H9 (cell line): ENCODE measurements around the gene GJD4. TPM values are rescaled to one million over a fixed set of nuclear protein-coding genes. Genes with fewer than 3 reads are reported as not detected.

ENCODE experiments used
- DNase-seq: peaks from one replicate; pipeline ENCODE4 v3.0.0-alpha.2; 2017
- H2AFZ ChIP-seq: one replicate; pipeline ENCODE4 v1.6.1; 2013; ENCODE audit warnings: mild to moderate bottlenecking, low read length, control low read depth, moderate library complexity
- H2AK5ac ChIP-seq: 2 replicates; pipeline ENCODE4 v1.6.1; 2013; ENCODE audit warnings: low read length, control low read depth, mixed read lengths; ENCODE audit not compliant: insufficient read length
- H2BK120ac ChIP-seq: one replicate; pipeline ENCODE4 v1.6.1; 2013; ENCODE audit warnings: low read depth, mild to moderate bottlenecking, low read length, control low read depth, inconsistent platforms; ENCODE audit not compliant: poor library complexity, severe bottlenecking
- H2BK12ac ChIP-seq: 2 replicates; pipeline ENCODE4 v1.6.1; 2013; ENCODE audit warnings: low read length, control low read depth, mixed read lengths, low read depth; ENCODE audit not compliant: insufficient read length
- H2BK15ac ChIP-seq: 2 replicates; pipeline ENCODE4 v1.6.1; 2013; ENCODE audit warnings: low read depth, low read length, control low read depth
- H2BK20ac ChIP-seq: one replicate; pipeline ENCODE4 v1.6.1; 2013; ENCODE audit warnings: low read depth, mild to moderate bottlenecking, low read length, control low read depth, inconsistent platforms; ENCODE audit not compliant: poor library complexity, severe bottlenecking
- H2BK5ac ChIP-seq: 2 replicates; pipeline ENCODE4 v1.6.1; 2013; ENCODE audit warnings: low read length, control low read depth, mixed read lengths; ENCODE audit not compliant: insufficient read length
- H3K14ac ChIP-seq: 2 replicates; pipeline ENCODE4 v1.6.1; 2013; ENCODE audit warnings: low read length, control low read depth; ENCODE audit not compliant: insufficient read depth
- H3K18ac ChIP-seq: 2 replicates; pipeline ENCODE4 v1.6.1; 2013; ENCODE audit warnings: low read depth, mild to moderate bottlenecking, mixed read lengths, low read length, control low read depth; ENCODE audit not compliant: insufficient read length
- H3K23ac ChIP-seq: 2 replicates; pipeline ENCODE4 v1.6.1; 2013; ENCODE audit warnings: low read length, control low read depth, mixed read lengths, low read depth; ENCODE audit not compliant: insufficient read length
- H3K23me2 ChIP-seq: 2 replicates; pipeline ENCODE4 v1.6.1; 2013; ENCODE audit warnings: low read depth, mild to moderate bottlenecking, mixed read lengths, low read length, control low read depth; ENCODE audit not compliant: insufficient read length, poor library complexity, severe bottlenecking
- H3K27ac ChIP-seq: 2 replicates; pipeline ENCODE4 v1.5.1; 2013; ENCODE audit warnings: low read length, control low read depth, mixed read lengths, low read depth; ENCODE audit not compliant: insufficient read length
- H3K27me3 ChIP-seq: 2 replicates; pipeline ENCODE4 v1.6.1; 2013; ENCODE audit warnings: low read length, control low read depth, inconsistent platforms; ENCODE audit not compliant: insufficient read depth
- H3K4ac ChIP-seq: 2 replicates; pipeline ENCODE4 v1.6.1; 2013; ENCODE audit warnings: low read depth, mild to moderate bottlenecking, control low read depth, inconsistent platforms, low read length, moderate library complexity
- H3K4me1 ChIP-seq: 2 replicates; pipeline ENCODE4 v1.6.1; 2013; ENCODE audit warnings: low read length, control low read depth, inconsistent platforms; ENCODE audit not compliant: insufficient read depth
- H3K4me2 ChIP-seq: 2 replicates; pipeline ENCODE4 v1.6.1; 2013; ENCODE audit warnings: low read length, control low read depth, mixed read lengths; ENCODE audit not compliant: insufficient read length, insufficient read depth
- H3K56ac ChIP-seq: 2 replicates; pipeline ENCODE4 v1.6.1; 2013; ENCODE audit warnings: low read depth, mild to moderate bottlenecking, mixed read lengths, low read length, control low read depth; ENCODE audit not compliant: insufficient read length
- H3K79me1 ChIP-seq: 2 replicates; pipeline ENCODE4 v1.6.1; 2013; ENCODE audit warnings: low read depth, mild to moderate bottlenecking, moderate library complexity, low read length, control low read depth, inconsistent platforms; ENCODE audit not compliant: insufficient read depth, poor library complexity, severe bottlenecking
- H3K79me2 ChIP-seq: 2 replicates; pipeline ENCODE4 v1.6.1; 2013; ENCODE audit warnings: low read length, control low read depth, inconsistent platforms; ENCODE audit not compliant: insufficient read depth
- H3K9ac ChIP-seq: 2 replicates; pipeline ENCODE4 v1.6.1; 2013; ENCODE audit warnings: low read length, control low read depth, mixed read lengths; ENCODE audit not compliant: insufficient read length; ENCODE audit errors: extremely low read depth
- H3K9me3 ChIP-seq: one replicate; pipeline ENCODE4 v1.6.1; 2013; ENCODE audit warnings: low read depth, low read length, inconsistent platforms; ENCODE audit not compliant: control insufficient read depth
- H3T11ph ChIP-seq: one replicate; pipeline ENCODE4 v1.6.1; 2013; ENCODE audit warnings: mild to moderate bottlenecking, low read length, control low read depth, inconsistent platforms
- H4K20me1 ChIP-seq: one replicate; pipeline ENCODE4 v1.6.1; 2013; ENCODE audit not compliant: control insufficient read depth, insufficient read length, insufficient read depth
- H4K5ac ChIP-seq: 2 replicates; pipeline ENCODE4 v1.6.1; 2013; ENCODE audit warnings: low read depth, mild to moderate bottlenecking, mixed read lengths, low read length, control low read depth; ENCODE audit not compliant: insufficient read length
- H4K8ac ChIP-seq: replicated peaks from 2 replicates; pipeline ENCODE4 v1.6.1; 2013; ENCODE audit warnings: low read length, control low read depth, mixed read lengths, low read depth; ENCODE audit not compliant: insufficient read length
- H4K91ac ChIP-seq: 2 replicates; pipeline ENCODE4 v1.6.1; 2013; ENCODE audit warnings: low read depth, mild to moderate bottlenecking, moderate library complexity, mixed read lengths, low read length, control low read depth; ENCODE audit not compliant: insufficient read length
- H3K27ac Mint-ChIP-seq, 3 experiments: 2 replicates in 2 of 3; 3 replicates in 1 of 3; pipeline ENCODE4 v1.8.0; 2020 to 2021; ENCODE audit warnings: mixed read lengths in 3 of 3, mild to moderate bottlenecking in 1 of 3, moderate library complexity in 1 of 3
- H3K27me3 Mint-ChIP-seq: 2 replicates; pipeline ENCODE4 v1.8.0; 2021; ENCODE audit warnings: low read depth, mild to moderate bottlenecking, moderate library complexity, mixed read lengths
- H3K36me3 Mint-ChIP-seq, 3 experiments: 2 replicates in 2 of 3; 3 replicates in 1 of 3; pipeline ENCODE4 v1.8.0; 2020 to 2021; ENCODE audit warnings: low read depth in 3 of 3, mixed read lengths in 3 of 3; ENCODE audit not compliant: insufficient read depth in 1 of 3
- H3K4me1 Mint-ChIP-seq, 2 experiments: 2 replicates each; pipeline ENCODE4 v1.8.0; 2020; ENCODE audit warnings: mixed read lengths in 2 of 2
- H3K4me3 Mint-ChIP-seq, 2 experiments: 2 replicates in 1 of 2; 3 replicates in 1 of 2; pipeline ENCODE4 v1.8.0; 2020 to 2021; ENCODE audit warnings: mild to moderate bottlenecking in 2 of 2, mixed read lengths in 2 of 2, moderate library complexity in 1 of 2
- H3K9me3 Mint-ChIP-seq, 2 experiments: 2 replicates in 1 of 2; 3 replicates in 1 of 2; pipeline ENCODE4 v1.8.0; 2020; ENCODE audit warnings: mild to moderate bottlenecking in 2 of 2, mixed read lengths in 2 of 2, moderate library complexity in 1 of 2
- CTCF ChIP-seq: fragments of 200-600 bp; sonication (generic); conservative IDR thresholded peaks from 3 replicates; pipeline ENCODE4 v1.8.0; 2021; ENCODE audit warnings: antibody characterized with exemption, mild to moderate bottlenecking
- WGBS: extraction: QIAGEN DNeasy Blood & Tissue Kit; methylation state at CpG from one replicate; pipeline ENCODE4 v1.1.7; 2013; ENCODE audit warnings: missing lambda C conversion rate, low lambda C conversion rate, mixed read lengths; ENCODE audit not compliant: insufficient read length; ENCODE audit errors: extremely low coverage; 5-methylcytosine and 5-hydroxymethylcytosine counted together
- total RNA-seq: library from RNA; stranded (reverse); gene quantifications from 2 replicates; pipeline ENCODE4 v1.2.1, GENCODE V29; 2021

GJD4 gene
- total RNA-seq, 1 experiment from 2014 or later: not detected

GRCh38 chr10:35564341-35564968 lies 40.7 kb upstream of the GJD4 start:
- Histone ChIP-seq H3K23ac (no peak overlapping the region), H3K79me1 (no peaks in the 10 kb centered on the region), H2BK12ac (no peak overlapping the region), H3K4ac (no peak overlapping the region; the same call in 1 of the 2 replicates), H4K5ac (no peak overlapping the region), H3K4me2 (no peak overlapping the region), H3K27ac (no peak overlapping the region), H3K27me3 (no peaks in the 10 kb centered on the region), H3K14ac (no peak overlapping the region), H2AK5ac (no peak overlapping the region), H3K4me1 (no peaks in the 10 kb centered on the region), H2AFZ (no peak overlapping the region), H4K91ac (no peak overlapping the region), H4K8ac (no peak overlapping the region), H2BK20ac (no peak overlapping the region), H3K9ac (no peak overlapping the region), H3K56ac (no peak overlapping the region), H2BK15ac (no peak overlapping the region), H3T11ph (no peak overlapping the region), H3K23me2 (no peaks in the 10 kb centered on the region), H3K79me2 (no peaks in the 10 kb centered on the region), H4K20me1 (no peaks in the 10 kb centered on the region), H3K9me3 (no peaks in the 10 kb centered on the region), H3K18ac (no peak overlapping the region), H2BK5ac (no peak overlapping the region), H2BK120ac (no peak overlapping the region)
- no CpG with 5 or more reads among the region's 6 CpGs for WGBS
- Mint-ChIP-seq H3K36me3 (peaks cover 8 to 30% (median 16%) of the 10 kb centered on the region in 3 experiments), H3K27ac (no peak overlapping the region; a peak in 1 of 7 replicates), H3K4me3 (no peak overlapping the region), H3K9me3 (no peaks in the 10 kb centered on the region), H3K4me1 (peaks cover 4% of the 10 kb centered on the region in 2 experiments; a peak in 2 of 4 replicates), H3K27me3 (no peaks in the 10 kb centered on the region)
- TF ChIP-seq CTCF: no peak
- no peak for DNase-seq
